Left kidney (tissue), 2 donors: ENCODE data around the gene HOXC4. TPM values are rescaled to one million over a fixed set of nuclear protein-coding genes. Genes with fewer than 3 reads are reported as not detected.
"Not testable (repeated sequence)": the region's sequence is repeated elsewhere in the genome, so short reads cannot be mapped to it uniquely, and the experiment has no call there.

Experiments used
- DNase-seq: peaks from one replicate; pipeline ENCODE4 v3.0.0-alpha.2; 2013
- polyA plus RNA-seq: library from polyadenylated mRNA; unstranded; fragments of 120-200 nt; gene quantifications from one replicate; pipeline ENCODE4 v1.2.1, GENCODE V29; 2013; ENCODE audit not compliant: insufficient read length

HOXC4 gene
- polyA plus RNA-seq, 1 donor: 55.5 TPM

DNA sequence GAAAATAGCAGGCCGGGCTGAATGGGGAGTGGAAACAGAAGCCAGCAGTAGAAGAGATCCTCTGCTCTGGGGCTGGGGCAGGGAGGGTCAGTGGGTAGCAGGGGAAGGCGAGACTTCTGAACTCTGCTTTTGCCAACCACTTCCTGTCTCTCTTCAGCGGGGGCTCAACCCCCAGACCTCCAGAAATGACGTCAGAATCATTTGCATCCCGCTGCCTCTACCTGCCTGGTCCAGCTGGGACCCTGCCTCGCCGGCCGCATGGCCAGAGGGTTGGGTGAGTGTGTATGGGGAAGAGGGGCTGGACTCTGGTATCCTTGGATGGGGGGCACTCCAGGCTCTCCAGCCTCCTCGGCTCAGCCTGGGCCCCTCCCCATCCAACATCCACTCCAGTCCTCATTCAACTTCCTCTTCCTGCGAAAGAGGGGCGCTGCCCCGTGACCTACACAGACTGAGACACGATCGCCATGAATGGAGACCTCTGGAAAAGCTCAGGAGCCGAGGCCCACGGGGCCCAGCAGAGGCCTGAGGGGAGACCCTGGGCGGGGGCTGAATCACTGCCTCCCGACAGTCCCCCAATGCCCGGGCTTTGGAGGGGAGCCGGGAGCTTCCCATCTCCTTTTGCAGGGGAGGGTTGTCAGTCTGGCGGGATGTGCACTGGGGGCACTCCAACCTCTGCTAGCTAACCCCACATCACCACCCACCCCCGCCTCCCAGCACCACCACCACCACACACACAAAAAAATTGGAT, 458 bp upstream of the HOXC4 start:
- DNase-seq: peak; percentile 22

DNA sequence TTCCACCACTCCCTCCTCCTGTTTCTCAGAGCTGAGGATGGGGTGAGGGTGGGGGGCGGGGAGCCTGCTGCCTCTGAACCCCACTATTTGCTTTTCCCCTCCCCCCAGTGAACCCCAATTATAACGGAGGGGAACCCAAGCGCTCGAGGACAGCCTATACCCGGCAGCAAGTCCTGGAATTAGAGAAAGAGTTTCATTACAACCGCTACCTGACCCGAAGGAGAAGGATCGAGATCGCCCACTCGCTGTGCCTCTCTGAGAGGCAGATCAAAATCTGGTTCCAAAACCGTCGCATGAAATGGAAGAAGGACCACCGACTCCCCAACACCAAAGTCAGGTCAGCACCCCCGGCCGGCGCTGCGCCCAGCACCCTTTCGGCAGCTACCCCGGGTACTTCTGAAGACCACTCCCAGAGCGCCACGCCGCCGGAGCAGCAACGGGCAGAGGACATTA, 1.1 kb downstream of the HOXC4 start:
- no peak for DNase-seq

DNA sequence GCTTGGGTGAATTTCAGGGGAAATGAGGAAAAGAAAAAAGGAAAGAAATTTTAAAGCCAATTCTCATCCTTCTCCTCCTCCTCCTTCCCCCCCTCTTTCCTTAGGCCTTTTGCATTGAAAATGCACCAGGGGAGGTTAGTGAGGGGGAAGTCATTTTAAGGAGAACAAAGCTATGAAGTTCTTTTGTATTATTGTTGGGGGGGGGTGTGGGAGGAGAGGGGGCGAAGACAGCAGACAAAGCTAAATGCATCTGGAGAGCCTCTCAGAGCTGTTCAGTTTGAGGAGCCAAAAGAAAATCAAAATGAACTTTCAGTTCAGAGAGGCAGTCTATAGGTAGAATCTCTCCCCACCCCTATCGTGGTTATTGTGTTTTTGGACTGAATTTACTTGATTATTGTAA, 1.9 kb downstream of the HOXC4 start:
- DNase-seq: no peak

DNA sequence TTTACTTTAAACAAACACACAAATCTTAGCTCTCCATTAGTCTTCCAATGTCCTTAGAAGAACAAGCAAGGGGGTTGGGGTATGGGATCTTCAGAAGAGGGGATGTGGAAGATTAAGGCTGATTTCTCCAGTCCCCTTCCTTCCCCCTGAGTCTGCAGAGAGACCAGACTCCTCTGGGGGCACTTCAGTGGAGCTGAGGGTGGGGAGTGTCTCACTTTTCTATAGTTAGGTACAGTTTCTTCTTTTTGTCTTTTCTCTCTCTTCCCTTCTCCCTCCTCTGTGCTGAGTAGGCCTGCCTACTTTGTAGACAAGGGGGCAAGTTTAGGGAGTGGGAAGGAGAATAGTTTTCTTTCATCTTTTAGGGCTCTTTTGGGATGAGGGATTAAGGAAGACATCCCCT, 2.5 kb downstream of the HOXC4 start:
- DNase-seq: no peak

- no peak for DNase-seq
Measured at GRCh38 chr12:54058128-54058768, 4.6 kb downstream of the HOXC4 start.

- DNase-seq: no peak
Measured at GRCh38 chr12:54059668-54060067, 6.0 kb downstream of the HOXC4 start.

- DNase-seq: no peak
Measured at GRCh38 chr12:54060174-54060974, 6.7 kb downstream of the HOXC4 start.

DNA sequence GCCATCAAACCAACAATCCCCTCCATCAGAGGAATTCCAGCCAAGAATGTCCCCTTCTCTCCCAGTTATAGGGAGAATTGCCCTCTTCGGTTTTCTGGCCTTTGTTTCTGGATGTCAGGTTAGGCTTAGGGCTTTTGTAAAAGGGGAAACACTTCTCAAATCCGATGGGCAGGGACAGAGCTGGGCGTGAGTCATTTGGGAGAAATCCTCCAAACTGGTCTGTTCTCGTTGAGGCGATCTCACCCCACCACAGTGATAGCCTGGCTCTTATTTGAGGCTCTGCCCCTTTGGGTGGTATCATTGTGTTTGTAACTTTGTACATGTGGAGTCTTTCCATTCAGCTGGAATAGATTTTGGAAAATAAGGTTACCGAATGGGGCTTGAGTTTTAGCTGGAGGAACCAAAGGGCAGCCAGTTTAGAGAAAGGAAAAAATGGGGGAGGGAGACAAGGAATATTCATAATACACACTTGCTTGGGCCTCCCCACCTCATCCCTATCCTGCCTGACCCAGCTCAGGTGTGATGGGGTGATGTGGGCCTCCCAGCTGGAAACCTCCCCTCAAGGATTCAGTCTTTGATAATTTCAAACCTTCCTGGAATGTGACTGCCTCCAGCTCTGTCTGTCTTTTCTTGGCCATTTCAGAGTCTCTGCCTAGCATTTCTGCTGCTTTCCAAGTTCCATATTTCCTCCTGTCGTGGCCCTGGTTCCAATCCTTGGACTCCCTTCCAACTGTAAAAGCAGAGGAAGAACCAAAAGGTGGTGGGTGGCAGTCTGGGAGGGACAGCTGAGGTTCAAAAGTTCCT, 7.5 kb downstream of the HOXC4 start:
- DNase-seq: no peak

DNA sequence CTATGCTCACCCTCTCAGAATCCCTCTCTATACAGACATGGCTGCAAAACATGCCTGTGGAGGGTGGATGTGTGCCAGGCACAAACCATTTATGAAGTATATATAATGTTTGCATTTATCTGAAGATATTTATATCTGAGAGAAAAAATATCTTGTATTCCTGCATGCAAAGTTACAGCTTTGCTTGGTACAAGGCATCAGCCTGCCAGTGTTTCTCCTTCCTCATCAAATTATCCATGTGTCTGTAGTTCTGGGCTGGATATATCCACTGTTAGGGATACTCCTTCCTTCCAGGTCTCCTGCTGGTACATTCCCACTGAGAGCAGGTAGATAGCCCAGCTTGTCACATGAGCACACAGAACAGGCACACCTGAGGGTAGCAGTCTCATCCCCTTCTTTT, 12.0 kb downstream of the HOXC4 start:
- no peak for DNase-seq

- no peak for DNase-seq
Measured at GRCh38 chr12:54066408-54066807, 12.8 kb downstream of the HOXC4 start.

DNA sequence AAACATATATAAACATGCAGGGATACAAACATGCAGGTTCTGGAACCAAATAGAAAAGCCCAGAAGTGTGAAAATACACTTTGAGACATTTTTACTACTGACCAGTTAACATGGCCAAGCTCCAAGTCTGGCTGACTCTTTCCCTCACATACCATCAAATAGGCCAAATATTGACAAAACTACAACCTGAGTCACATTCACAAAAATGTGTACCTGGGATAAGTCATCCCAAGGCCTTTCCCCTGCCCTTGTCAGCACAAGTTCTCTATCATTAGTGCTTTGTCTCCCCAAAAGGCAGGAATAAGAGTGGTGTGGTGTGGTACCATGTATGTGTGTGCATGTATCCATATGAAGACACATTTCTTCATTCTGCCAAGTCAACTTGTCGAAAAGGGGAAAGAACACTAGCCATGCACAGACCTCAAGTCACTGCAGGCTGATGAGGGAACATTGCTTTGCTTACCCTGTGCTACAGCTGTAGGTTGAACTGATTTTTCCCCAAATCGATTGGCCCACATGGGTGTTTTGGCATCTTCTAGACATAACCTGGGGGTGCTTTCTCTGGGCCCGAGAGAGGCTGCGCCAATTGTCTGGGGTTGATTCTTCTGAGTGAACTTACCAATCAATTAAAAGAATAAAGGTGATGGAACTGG, 14.9 kb downstream of the HOXC4 start:
- no peak for DNase-seq

DNA sequence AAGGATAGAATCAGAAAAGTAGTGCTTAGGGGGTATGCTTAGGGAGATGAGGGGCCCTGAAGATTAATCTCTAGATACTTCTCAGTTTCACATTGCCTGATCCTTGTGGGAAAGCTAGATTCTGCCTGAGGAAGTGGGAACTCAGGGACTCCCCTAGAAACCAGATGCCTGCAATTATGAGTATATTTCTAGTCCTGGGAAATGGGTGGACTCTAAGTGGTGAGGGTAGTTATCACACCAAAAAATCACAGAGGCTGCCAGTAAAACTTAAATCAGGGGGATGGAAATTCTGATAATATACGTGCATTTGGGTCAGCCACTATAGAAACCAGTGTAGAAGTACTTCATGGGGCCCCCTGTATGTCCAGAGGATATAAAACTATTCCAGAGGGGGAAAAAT, 18.3 kb downstream of the HOXC4 start:
- no peak for DNase-seq

DNA sequence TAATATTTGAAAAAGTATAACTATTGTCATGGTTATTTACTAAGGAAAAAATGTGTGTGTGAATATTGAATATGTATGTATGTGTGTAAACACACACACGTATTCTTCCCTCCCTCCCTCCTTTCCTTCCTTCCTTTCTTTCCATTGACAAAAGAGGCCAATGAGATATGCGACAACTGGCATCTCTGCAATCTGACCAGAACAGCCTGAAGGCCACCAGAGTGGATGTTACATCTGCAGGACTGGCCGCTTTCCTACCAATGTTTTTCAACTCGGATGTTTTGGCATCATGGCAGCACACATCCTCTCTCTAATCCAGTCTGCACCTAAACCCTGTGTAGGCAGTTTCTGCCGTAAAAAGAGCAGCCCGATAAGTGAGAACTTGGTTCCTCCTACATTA, 20.7 kb downstream of the HOXC4 start:
- no peak for DNase-seq

DNA sequence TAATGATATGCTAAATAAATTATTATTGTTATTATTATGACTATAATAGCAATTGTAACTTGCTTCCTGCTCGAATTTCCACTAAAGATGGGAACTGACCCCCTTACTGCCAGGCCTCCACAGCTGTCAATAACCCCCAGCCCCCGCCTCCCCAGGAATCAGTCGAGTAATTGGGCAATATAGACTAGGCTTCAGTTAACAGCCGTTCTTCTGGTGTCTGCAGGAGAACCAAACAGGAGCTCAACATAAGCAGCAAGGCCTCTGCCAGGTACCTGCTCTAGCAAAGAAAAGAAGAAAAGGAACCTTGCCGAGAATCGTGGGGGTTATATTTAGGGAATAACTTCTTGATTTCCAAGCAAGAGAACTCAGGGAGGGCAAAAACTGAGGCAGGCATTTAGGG, 21.8 kb downstream of the HOXC4 start:
- DNase-seq: no peak

GRCh38 chr12:54075974-54076373, 22.3 kb downstream of the HOXC4 start:
- no peak for DNase-seq

DNA sequence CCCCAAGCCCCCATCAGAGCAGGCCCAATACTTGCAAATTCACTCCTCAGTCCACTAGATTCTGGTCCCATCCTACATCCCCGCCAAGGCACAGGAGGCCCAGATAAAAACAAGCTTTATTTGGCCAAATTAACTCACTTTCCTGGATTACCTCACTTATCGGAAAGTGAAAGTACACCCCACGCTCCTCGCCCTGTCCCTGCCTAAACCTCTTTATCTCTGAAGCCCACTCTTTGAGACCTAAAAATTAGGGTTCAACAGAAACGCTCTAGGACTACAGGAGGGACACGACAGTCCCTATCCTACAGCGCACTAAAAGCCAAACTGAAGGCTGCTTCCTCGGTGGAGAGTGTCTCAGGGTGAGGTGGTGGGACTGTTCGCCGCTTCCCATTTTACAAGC, 24.2 kb downstream of the HOXC4 start:
- not testable (repeated sequence) for DNase-seq

DNA sequence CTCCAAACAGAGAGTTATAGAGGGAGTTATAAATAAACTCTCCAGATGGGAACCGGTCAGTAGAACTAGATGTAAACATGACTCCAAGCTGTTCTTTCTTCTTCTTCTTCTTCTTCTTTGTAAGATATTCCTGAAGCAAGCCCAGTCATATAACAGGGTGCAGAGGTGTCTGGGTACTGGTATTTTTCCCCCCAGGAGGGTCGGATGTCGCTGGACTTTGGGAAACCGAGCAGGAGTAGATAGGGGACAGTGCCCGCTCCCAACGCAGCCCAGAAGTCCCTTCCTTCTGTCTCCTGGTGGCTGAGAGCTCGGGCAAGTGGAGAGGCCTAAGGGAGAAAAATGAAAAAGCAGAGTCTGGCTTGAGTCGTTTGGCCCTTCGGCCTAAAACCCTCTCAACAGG, 25.5 kb downstream of the HOXC4 start:
- DNase-seq: not testable (repeated sequence)

DNA sequence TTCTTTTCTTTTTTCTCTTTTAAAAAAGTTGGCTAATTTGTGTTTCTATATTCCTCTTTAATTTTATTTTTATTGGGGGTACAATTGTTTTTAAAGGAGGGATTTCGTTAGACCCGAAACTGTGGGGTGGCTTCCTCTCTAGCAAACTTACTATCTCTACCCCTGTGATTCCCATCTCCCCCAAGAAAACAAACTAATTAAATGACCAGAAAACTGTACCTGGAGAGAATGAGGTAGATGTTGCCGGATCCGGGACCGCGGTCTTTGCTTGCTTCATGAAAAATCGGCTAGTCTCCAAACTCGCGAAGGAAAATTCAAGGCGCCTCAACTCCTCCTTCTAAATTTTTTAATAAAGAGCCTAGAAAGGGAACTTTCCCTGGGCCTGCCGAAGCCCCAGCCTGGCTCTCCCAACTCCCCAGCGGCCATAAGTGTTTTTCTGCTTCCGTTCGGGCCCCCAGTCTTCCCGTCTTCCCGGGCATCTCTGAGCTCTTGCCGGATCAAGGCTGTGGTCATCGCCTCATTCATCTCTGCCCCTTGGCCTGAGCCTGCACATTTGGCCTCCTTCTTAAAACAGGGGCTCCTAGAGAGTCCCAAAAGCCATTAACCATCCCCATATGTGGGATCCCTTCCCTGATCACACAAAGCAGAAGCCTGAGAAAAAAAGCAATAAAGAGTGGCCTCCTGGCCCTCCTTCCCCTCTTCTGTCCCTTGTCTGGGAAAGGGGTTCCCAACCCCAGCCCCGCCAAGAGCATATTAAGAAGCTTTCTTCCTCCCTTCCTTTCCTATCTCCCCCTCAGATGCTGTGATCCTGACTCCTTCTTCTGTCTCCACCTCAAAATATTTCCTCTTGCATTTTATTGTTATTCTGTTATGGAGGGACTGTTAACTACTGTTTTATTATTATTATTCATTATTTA, 26.6 kb downstream of the HOXC4 start:
- not testable (repeated sequence) for DNase-seq

- DNase-seq: peak; percentile 72
Measured at GRCh38 chr12:54081053-54081514, 27.4 kb downstream of the HOXC4 start.
